ENCODE results near the gene FABP3.

GRCh38 chr1:31408788-31409318 lies 36.0 kb upstream of the FABP3 start:
- no peak for TF ChIP-seq CTCF (conservative IDR thresholded peaks at IDR 0.05; ENCODE audit: low read depth, low read length)
- TF ChIP-seq SMC3 (IDR thresholded peaks at IDR 0.05; ENCODE audit: low read depth, low read length), result no peak
- no peak for TF ChIP-seq FOS (IDR thresholded peaks at IDR 0.05; ENCODE audit: low read depth, low read length)
- TF ChIP-seq RAD21 (IDR thresholded peaks at IDR 0.05; ENCODE audit: low read length), result no peak
- TF ChIP-seq RFX5 (IDR thresholded peaks at IDR 0.05; ENCODE audit: low read depth, low read length), result no peak
- TF ChIP-seq MXI1 (IDR thresholded peaks at IDR 0.05; ENCODE audit: borderline replicate concordance, low read depth, low read length), result no peak
- no peak for TF ChIP-seq ELK1 (IDR thresholded peaks at IDR 0.05; ENCODE audit: borderline replicate concordance, low read depth, low read length)
- TF ChIP-seq BHLHE40 (IDR thresholded peaks at IDR 0.05; ENCODE audit: low read depth, low read length), result no peak
- no peak for TF ChIP-seq POLR2A (IDR thresholded peaks at IDR 0.05; ENCODE audit: low read depth, low read length)
- no peak for TF ChIP-seq RCOR1 (IDR thresholded peaks at IDR 0.05; ENCODE audit: insufficient replicate concordance, low read length)
- TF ChIP-seq USF2 (IDR thresholded peaks at IDR 0.05; ENCODE audit: low read depth, low read length), result no peak

Data from IMR-90 (cell line).